ENCODE results near the gene CACNA1C. TPM values are rescaled to one million over a fixed set of nuclear protein-coding genes. Genes with fewer than 3 reads are reported as not detected.

Gene CACNA1C
- polyA plus RNA-seq, 5 donors = 10.1 to 15.2 (median 10.7) TPM

DNA sequence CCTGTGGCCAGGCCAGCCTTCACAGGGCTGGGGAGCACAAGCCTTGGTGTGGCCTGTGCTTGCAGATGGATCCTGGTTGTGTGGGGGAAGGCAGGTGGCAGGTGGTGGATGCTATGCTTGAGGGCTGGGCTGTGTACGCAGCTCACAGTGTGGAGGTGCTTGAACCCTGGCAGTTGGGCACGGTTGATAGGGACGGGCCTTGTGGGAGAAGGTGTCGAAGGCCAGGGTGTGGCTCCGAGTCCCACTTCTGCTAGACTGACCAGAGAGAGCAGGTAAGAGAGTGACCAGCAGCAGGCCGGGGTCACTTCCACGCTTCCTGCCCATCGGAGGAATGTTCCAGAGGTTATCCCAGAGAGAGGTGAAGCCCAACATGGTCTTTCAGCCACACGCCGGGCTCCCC lies 85.5 kb downstream of the CACNA1C start:
- no peak for DNase-seq

DNA sequence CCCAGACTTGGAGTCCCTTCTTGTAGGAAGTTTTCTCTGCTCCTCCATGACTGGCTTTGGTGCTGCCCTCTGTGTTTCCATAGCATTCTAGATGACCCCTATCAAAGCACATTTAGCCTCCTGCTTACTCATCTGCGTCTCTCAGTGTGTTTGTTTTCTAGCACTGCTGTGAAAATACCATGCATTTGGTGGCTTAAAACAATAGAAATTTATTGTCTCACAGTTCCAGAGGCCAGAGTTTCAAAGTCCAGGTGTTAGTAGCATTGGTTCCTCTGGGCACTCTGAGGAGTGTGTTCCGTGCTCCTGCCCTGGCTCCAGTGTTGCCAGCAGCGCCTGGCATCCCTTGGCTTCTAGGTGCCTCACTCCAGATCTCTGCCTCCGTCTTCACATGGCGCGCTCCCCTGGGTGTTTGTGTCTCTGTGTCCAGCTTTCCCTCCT lies 86.1 kb downstream of the CACNA1C start:
- DNase-seq = no peak

DNA sequence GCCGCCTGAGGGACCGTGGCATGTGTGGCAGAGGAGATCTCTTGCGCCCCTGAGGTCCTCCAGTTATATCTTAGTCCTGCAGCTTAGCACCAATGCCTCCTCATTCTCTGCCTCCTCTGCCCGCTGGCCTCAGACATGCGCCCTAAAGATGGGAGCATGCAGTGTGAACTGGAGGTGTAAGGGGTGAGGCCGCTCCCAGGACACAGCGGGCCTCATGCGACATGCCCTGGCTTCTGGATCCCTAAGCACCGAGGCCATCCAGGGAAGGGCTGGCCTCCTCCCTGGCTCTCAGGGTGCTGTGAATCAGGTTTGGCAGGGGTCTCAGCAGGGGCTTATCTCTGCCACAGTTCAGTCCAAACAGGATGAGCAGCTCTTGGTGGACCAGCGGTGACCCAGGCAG lies 86.9 kb downstream of the CACNA1C start:
- DNase-seq = no peak

DNA sequence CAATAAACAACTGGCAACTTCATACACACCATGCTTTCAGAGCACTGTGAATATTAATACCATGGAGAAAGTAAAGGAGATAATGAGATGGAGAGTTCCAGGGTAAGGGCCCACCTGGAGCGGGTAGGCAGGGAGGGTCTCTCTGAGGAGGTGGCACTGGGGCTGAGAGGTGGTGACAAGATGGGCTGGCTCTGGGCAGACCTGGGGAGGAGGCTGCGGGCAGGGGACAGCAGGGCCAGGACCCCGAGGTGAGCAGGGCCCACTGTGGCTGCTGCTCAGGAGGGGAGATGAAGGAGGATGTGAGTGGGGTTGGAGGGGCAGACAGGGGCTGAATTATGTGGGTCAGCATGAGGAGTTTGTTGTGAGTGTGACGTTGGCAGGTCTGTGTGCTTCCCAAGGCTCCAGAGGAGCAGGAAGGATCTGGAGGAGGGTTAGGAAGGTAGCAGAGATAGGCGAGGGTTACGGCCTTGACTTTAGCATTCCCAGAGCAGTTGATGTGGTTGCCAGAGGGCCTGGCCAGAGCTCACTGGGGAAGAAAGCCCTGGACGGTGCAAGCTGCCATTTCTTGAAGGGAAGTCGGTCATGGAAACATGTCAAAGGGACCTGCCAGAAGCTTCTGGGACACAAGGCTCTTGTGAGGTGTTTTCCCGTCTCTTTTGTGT lies 88.2 kb downstream of the CACNA1C start:
- no peak for DNase-seq

DNA sequence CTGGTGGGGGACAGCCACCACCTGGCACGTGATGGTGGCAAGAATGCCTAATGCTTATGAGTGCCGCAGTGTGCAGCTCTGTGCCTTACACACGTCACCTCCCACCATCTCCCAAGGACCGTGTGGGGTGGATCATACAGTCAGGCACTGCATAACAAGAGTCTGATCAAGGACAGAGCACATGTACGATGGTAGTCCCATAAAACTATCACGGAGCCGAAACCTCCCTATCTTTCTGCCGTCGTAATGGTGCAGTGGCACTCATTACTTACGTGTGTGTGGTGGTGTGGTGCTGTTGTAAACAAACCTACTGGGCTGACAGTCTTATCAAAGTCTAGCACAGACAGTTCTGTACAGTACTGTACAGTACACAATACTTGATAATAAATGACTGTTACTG lies 89.3 kb downstream of the CACNA1C start:
- no peak for DNase-seq

DNA sequence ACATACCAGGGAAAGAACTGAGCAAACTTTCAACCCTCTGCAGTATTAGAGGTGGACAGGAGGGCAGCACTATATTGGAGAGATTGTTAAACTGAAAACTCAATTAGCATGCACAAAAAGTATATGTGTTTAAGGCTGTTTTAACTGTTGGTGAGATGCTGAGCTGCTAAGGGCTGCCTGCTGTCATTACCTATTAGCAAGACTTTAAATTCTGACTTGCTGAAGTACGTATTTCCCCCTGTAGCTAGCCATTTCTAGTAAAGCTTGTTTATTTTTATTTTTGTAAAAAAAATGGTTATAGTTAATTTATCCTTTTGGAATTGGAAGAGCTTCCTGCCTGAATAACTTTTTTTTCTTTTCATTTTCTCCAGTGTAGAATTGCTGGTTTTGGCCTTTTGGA lies 92.2 kb downstream of the CACNA1C start:
- no peak for DNase-seq

DNA sequence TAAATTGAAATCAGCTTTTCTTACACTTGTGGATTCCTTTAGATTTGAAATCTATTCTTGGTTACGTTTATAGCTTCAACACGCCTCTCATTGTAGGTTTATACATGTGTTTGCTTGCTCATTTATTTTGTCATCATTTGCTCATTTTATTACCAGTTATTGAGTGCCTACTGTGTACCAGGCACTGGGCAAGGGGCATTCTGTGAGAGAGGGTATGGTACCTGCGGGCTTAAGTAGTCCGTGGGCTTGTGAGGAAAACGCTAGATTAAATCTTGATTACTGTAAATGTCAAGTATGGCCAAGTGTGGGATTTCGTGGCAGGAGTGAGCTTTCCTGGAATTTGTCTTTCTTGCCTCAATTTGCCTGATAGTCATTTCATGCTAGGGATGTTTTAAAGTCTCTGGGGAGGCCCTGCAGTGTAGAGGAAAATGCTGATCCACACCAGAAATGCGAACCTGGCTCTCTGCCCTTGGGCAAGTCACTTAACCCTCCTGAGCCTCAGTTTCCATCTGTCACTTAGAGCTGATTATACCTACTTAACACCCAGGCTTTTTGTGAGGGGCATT lies 92.7 kb downstream of the CACNA1C start:
- DNase-seq = no peak

DNA sequence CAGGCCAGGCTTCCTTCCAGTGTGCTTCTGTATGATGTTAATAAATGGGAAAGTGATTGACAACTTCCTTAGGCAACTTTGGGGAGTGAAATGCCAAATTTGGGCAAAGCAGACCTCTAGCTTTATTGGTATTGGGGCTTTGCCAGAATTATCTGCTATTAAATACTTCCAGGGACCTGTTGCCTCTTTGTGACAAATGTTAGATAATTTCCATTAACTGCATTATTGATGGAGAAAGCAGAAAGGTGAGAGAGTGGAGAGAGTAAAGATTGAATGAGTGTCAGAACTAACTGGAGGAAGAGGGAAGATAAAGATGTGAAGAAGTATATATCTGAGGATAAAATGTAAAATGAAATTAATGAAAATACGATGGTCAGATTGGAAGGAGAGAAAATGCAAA lies 94.5 kb downstream of the CACNA1C start:
- no peak for DNase-seq

DNA sequence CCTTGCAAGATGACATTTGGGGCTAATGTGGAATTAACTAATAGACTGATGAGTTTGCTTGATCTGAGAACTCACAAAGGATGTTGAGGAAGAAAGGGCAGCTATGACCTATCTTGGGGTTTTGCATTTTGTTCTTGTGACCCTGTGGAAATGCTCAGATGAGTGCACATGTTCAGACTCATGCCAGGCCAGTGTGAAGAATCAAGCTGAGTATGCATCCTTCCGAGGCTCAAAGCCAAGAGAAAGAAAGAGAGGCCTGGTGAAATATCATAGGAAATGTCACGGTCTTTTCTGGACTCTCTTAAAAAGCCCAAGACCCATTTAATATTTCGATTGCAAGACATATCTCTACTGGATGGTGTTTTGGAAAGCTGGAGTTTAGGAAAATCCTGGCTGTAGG lies 96.3 kb downstream of the CACNA1C start:
- no peak for DNase-seq

DNA sequence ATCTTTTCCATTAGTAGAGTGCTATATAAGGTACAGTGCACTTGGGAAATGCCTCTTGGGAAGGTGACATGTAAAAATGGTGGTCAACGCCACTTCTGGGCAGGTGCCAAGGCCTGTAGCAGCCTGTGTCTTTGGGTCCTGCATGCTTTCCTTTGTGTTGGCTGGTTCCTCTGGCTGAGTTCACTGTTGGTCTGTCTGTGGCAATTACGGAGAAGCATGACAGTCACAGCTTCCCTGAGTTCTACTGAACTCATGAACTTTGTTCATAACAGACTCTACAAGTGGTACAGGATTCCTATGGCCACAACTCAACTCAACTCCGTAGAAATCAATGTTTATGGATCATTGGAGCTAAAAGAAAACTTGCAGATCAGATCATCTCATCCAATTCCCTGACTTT lies 98.0 kb downstream of the CACNA1C start:
- no peak for DNase-seq

DNA sequence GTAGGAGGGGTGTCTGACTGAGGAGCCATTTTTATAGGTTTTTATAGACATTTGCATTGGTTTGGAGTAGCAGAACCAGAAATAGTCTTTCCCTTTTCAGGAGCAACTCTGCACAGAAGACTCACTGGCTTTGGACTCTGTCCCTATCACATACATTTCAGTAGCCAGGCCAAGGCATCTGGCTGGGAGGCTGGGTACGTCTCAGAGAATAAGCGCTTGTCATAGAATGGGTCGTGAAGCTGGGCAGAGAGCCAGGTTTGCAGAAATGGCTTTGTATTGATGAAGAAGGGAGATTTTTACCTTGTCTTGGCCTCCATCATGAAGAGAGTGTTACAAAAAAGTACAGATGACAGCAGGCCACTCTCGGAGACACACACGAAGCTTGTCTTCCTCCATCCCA lies 98.6 kb downstream of the CACNA1C start:
- DNase-seq = no peak

DNA sequence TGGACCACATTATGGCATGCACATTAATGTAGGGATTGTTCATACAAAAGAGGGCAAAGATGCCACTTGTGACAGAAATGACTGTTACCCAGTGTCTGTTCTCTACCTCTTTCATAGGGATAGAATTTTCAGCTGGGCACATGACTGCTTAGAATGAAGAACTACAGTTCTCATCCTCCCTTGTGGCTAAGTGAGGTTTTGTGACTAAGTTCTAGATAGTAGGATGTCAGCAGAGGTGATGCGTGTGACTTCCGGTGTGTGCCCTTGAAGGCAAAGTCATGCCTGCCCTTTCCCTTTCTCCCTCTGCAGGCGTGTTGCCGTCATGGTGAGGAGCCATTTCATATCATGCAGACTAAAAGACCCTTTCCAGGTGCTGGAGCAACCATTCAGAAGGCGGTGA lies 99.3 kb downstream of the CACNA1C start:
- DNase-seq = no peak

DNA sequence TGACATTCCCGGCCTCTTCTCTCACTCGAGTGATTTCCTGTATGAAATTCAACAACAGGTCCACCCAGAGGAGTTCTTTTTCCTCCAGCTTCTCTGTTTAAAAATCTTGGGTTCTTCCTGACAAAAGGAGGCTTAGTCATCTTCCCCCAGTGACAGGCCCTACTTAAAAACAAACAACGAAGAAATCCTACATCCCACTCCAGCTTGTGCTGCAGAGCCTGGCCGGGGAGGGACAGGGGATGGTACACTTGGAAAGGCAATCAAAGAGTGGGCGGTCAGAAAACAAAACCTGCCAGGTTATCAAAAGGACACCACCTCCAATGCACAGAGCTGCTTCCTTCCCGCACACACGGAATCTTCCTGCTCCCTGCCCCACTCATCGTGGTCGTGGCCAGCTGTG lies 101.3 kb downstream of the CACNA1C start:
- no peak for DNase-seq

DNA sequence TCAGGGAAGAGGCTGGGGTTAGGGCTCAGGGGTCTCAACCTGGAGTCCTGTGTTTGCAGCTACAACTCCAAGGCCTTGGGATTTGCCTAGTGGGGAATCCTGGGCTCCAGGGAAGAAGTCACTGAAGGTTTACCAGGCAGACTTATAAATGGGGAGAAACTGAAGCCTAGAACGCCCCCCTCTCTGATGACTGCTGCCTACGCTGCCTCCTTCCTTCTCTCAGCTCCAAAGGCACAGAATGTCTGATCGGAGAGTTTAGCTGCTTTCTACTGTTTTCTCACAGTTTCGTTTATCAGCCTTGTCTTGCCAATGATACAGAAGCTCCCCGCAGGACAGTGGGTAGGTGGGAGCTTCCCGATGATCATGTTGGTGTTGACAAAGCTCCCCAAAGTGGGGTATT lies 101.7 kb downstream of the CACNA1C start:
- DNase-seq = no peak

DNA sequence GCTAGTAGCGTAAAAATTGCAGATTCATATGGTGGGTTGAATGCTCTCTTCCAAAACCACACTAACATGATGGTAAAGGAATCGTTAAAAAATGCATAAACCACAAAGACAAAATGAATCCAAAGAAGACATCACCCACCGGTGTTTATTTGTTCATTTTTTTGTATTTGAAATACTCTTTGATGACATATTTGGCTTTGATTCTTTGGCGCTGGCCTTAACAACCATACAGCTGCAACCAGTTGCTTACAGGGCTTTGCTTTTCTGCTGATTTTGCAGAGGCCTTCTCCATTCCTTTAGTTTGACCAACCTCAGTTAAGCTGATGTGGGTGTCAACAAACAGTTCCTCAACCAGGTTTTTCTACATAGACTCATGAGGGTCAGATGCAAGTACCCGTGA lies 103.5 kb downstream of the CACNA1C start:
- no peak for DNase-seq

DNA sequence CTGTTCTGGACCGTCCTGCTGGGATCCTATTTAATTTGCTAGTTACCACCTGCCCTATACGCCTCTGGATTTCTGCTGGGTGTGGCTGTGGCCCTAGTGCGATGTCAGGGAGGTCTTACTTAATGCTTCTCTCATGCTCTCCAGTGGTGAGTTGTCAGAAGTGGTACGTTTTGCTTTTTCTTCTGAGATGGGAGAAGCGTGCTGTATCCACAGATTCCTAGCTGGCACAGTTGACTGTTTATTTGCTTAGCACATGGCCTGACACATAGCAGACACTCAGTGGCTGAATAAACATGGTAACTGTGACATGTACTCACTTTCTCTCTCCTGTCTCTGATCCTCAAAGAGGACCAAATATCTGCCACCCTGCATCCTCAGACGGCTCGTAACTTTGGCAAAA lies 107.3 kb downstream of the CACNA1C start:
- DNase-seq = no peak

DNA sequence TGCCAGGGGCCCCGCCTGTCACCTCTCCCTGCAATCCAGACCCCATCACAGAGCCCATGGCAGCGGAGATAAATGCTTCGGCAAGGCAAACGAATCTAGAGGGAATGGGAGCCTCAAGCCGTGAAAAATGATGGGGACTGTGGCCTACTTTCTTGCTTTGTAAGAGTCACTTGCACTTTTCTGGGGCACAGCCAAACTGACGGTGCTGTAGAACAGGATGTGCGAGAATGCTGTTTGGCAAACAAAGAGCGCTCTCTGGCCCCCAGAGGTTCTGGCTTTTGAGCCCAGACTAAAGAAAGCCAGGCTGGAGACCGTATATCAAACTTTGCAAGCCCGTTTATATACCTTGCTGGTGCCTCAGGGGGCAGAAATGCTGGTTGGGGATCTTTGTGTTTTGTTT lies 108.7 kb downstream of the CACNA1C start:
- DNase-seq = no peak

DNA sequence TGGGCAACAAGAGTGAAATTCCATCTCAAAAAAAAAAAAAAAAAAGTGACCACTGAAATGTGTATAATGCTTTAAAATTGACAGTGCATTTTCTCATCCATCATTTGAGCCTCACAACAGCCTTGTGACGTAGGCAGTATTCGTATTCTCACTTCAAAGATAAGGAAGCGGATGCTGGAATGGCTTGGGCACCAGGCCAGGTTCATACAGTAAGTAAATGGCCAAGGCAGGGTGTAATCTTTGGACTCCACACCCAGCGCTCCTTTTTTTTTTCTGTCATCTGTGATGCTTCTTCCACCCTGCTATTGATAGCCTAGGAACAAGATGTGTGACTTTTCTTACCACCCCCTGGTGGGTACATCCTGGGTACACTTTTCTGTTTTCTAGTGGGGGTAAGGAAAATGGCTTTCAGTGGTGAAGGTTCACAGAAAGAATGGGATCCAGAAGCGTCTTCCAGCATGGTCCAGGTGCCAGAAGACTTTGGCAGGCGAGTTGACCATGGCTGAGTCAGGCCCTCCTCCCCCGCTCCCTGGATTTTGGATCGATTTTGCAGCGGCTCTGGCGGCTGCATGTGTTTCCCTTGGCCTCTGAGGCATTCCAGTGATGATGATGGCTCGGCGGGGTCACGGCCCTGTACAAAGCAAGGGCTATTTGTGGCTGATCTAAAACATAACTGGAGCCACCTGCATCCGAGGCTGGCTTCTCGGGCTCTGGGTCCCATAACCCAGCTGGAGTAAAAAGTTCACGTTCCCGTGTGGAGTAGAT lies 110.6 kb downstream of the CACNA1C start:
- DNase-seq = peak; percentile 68 to 75

DNA sequence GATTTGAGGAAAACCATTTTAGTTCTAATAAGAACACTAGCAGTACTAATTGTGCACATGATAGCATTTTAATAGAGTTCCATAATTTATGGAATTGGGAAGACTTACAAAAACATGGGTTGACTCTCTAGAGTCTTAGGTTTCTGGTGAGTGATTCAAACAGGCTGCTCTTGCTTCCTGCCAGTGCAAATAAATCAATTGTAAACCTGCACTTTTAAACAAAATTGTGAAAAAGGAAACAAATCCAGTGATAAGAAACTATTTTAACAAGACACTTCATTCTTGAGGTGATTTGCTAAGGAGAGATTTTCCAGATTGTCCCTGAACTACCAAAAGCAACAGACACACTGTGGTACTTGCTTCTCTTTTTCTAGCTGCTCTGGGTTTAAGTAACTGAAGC lies 112.2 kb downstream of the CACNA1C start:
- no peak for DNase-seq

DNA sequence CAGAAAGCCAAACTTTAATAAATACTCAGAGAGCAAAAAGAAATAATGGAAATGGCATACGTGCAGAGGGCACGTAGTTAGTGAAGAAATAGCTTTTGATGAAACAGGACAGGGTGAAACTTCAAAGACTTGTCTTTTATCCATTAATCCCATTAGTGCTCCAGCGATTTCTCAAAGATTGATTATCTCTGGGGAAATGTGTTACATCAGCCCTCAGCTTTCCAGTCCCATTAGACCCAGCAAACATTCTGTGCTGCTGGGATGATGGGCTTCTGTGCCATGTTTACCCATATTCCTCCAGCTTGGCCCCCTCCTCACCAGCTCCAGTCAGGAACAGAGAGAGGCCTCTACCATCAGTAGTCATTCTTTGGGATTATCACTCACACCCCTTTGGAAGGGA lies 113.1 kb downstream of the CACNA1C start:
- DNase-seq = no peak

DNA sequence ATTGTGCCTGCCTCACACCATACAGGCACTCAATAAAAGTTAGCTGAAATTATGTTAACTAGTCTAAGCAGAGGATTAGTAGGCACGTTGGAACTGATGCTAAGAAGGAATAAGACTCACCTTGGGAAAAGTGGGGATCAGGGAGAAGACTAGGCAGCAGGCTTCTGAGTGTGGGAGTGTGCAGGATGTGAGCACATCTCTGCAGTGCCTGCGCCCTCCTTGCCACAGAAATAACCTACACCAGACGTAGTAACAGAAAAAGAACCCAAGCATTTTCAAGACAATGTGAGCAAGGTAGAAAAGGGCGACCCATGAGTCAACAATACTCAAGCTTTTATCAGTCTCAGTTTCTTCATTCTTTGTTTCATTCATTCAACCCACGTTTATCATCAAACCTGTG lies 113.9 kb downstream of the CACNA1C start:
- DNase-seq = no peak

DNA sequence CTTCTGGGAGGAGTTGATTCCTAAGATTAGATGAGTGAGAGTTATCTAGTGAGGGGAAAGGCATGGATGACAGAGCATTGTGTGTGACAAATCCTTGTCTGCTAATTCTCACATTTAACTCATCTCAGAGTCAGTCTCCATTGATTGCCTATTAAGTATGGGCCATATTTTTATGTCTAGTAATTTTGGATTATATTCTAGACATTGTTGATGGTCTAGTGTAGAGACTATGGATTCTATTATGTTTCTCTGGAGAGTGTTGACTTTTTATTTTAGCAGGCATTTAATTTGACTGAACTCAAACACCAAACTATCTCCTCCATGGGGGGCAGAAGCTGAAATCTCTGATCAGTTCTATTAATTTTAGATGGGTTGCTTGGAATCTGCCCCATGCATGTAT lies 114.4 kb downstream of the CACNA1C start:
- DNase-seq = no peak

DNA sequence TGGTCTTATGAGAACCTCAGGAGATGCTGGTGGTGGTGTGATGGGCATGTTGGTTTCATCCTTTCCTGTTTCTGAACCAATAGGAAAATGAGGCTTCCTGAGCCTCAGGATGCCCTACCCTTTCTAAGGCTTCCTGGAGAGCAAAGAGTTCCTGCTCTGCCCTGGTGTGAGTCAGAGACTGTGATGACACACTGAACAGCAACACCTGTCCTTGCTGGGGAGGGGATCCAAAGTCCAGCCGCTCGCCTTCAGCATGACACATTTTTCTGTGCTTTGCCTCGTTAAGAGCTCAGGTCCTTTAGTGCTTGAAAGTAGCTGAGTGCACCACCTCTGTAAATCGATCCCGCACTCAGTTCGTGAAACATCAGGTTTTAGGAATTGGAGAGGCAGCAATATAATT lies 116.0 kb downstream of the CACNA1C start:
- no peak for DNase-seq
